Tibial artery (tissue), 4 donors: ENCODE results near the gene C1QTNF6.

Source experiments
- DNase-seq, 2 donors: peaks; one replicate each; pipeline ENCODE4 v3.0.0-alpha.2; 2019
- H3K27ac ChIP-seq, 2 donors: fragments of 200-600 bp; sonication (generic) in 1 of 2; 1 replicate in 1 of 2; 2 replicates in 1 of 2; pipeline ENCODE4 v1.5.1; 2018 to 2019; ENCODE audit warnings: mild to moderate bottlenecking in 1 of 2
- H3K27me3 ChIP-seq, 2 donors: fragments of 200-600 bp; sonication (generic) in 1 of 2; one replicate each; pipeline versions ENCODE4 v1.5.1 to v1.6.0; 2016 to 2019
- H3K36me3 ChIP-seq, 3 donors: fragments of 200-600 bp; sonication (generic) in 2 of 3; one replicate each; pipeline ENCODE4 v1.5.1; 2016 to 2019; ENCODE audit warnings: mild to moderate bottlenecking in 2 of 3
- H3K4me1 ChIP-seq, 4 donors: fragments of 200-600 bp; sonication (generic) in 2 of 4; 1 replicate in 3 of 4; 2 replicates in 1 of 4; pipeline ENCODE4 v1.5.1; 2016 to 2019
- H3K4me3 ChIP-seq, 2 donors: fragments of 200-600 bp; sonication (generic) in 1 of 2; 1 replicate in 1 of 2; 2 replicates in 1 of 2; pipeline ENCODE4 v1.5.1; 2018 to 2019; ENCODE audit warnings: mild to moderate bottlenecking in 2 of 2
- H3K9me3 ChIP-seq, 3 donors: fragments of 200-600 bp; sonication (generic) in 1 of 3; one replicate each; pipeline ENCODE4 v1.5.1; 2016 to 2019
- CTCF ChIP-seq, 2 experiments: fragments of 200-600 bp in 1 of 2; fragments of 450-650 bp in 1 of 2; IDR thresholded peaks; one replicate each; pipeline ENCODE4 v1.5.1; 2017 to 2019; ENCODE audit warnings: antibody characterized with exemption in 2 of 2, mild to moderate bottlenecking in 1 of 2, moderate library complexity in 1 of 2
- intact Hi-C: fragments of 100-400 bp; cut with DNase I; formaldehyde crosslinking; loops from one replicate; pipeline ENCODE4 v1.15.0; 2023; ENCODE audit warnings: low total_unique reads

C1QTNF6 gene

GRCh38 chr22:37148031-37148651 is 39.9 kb downstream of the C1QTNF6 start:
- intact Hi-C loops: no loop called here
- Histone ChIP-seq H3K4me1 (no peaks in the 10 kb centered on the region), H3K9me3 (no peaks in the 10 kb centered on the region), H3K27me3 (peaks cover 0 to 53% of the 10 kb centered on the region in 2 donors), H3K36me3 (no peaks in the 10 kb centered on the region), H3K27ac (no peak overlapping the region), H3K4me3 (no peak overlapping the region)
- TF ChIP-seq CTCF (IDR thresholded peaks at IDR 0.05): no peak
- DNase-seq: no peak

GRCh38 chr22:37147186-37147990 is 40.7 kb downstream of the C1QTNF6 start:
- peaks cover 0 to 60% of the 10 kb centered on the region in 2 donors for H3K27me3 ChIP-seq
- H3K27ac ChIP-seq: no peak overlapping the region
- H3K4me1 ChIP-seq: no peaks in the 10 kb centered on the region
- no peak for TF ChIP-seq CTCF (IDR thresholded peaks at IDR 0.05)
- intact Hi-C loops: no loop called here
- DNase-seq: no peak
- H3K9me3 ChIP-seq: no peaks in the 10 kb centered on the region
- no peaks in the 10 kb centered on the region for H3K36me3 ChIP-seq
- no peak overlapping the region for H3K4me3 ChIP-seq

- no peak overlapping the region for H3K27ac ChIP-seq
- H3K9me3 ChIP-seq: no peaks in the 10 kb centered on the region
- H3K36me3 ChIP-seq: no peaks in the 10 kb centered on the region
- H3K27me3 ChIP-seq: peaks cover 0 to 66% of the 10 kb centered on the region in 2 donors
- no peak for DNase-seq
- no peak for TF ChIP-seq CTCF (IDR thresholded peaks at IDR 0.05)
- H3K4me3 ChIP-seq: no peak overlapping the region
- intact Hi-C loops: no loop called here
- H3K4me1 ChIP-seq: no peaks in the 10 kb centered on the region
These were observed 41.4 kb downstream of the C1QTNF6 start for GRCh38 chr22:37146507-37147180.

- Histone ChIP-seq H3K27ac (no peak overlapping the region), H3K9me3 (no peaks in the 10 kb centered on the region), H3K36me3 (no peaks in the 10 kb centered on the region), H3K4me3 (no peak overlapping the region), H3K27me3 (peaks cover 0 to 72% of the 10 kb centered on the region in 2 donors), H3K4me1 (no peaks in the 10 kb centered on the region)
- no peak for DNase-seq
- intact Hi-C loops: no loop called here
- TF ChIP-seq CTCF (IDR thresholded peaks at IDR 0.05): no peak
These were observed 42.0 kb downstream of the C1QTNF6 start for GRCh38 chr22:37146051-37146385.

GRCh38 chr22:37145180-37146050 is 42.6 kb downstream of the C1QTNF6 start:
- Histone ChIP-seq H3K27me3 (peaks cover 0 to 73% of the 10 kb centered on the region in 2 donors), H3K4me1 (no peaks in the 10 kb centered on the region), H3K36me3 (no peaks in the 10 kb centered on the region), H3K9me3 (no peaks in the 10 kb centered on the region), H3K4me3 (no peak overlapping the region), H3K27ac (no peak overlapping the region)
- no peak for DNase-seq
- TF ChIP-seq CTCF (IDR thresholded peaks at IDR 0.05): no peak
- intact Hi-C loops: no loop called here
